Measurements from ENCODE around the gene SAP25.
"Not testable (repeated sequence)": the region's sequence is repeated elsewhere in the genome, so short reads cannot be mapped to it uniquely, and the experiment has no call there.

SAP25 gene

GRCh38 chr7:100568176-100568895 lies 5.4 kb downstream of the SAP25 start:
- H3K27ac ChIP-seq = peak overlapping the region; percentile 74
- TF ChIP-seq, protein P1, sequence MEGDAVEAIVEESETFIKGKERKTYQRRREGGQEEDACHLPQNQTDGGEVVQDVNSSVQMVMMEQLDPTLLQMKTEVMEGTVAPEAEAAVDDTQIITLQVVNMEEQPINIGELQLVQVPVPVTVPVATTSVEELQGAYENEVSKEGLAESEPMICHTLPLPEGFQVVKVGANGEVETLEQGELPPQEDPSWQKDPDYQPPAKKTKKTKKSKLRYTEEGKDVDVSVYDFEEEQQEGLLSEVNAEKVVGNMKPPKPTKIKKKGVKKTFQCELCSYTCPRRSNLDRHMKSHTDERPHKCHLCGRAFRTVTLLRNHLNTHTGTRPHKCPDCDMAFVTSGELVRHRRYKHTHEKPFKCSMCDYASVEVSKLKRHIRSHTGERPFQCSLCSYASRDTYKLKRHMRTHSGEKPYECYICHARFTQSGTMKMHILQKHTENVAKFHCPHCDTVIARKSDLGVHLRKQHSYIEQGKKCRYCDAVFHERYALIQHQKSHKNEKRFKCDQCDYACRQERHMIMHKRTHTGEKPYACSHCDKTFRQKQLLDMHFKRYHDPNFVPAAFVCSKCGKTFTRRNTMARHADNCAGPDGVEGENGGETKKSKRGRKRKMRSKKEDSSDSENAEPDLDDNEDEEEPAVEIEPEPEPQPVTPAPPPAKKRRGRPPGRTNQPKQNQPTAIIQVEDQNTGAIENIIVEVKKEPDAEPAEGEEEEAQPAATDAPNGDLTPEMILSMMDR (IDR thresholded peaks at IDR 0.05) = no peak
- TF ChIP-seq ZFX (IDR thresholded peaks at IDR 0.05; ENCODE audit: borderline replicate concordance) = no peak

DNA sequence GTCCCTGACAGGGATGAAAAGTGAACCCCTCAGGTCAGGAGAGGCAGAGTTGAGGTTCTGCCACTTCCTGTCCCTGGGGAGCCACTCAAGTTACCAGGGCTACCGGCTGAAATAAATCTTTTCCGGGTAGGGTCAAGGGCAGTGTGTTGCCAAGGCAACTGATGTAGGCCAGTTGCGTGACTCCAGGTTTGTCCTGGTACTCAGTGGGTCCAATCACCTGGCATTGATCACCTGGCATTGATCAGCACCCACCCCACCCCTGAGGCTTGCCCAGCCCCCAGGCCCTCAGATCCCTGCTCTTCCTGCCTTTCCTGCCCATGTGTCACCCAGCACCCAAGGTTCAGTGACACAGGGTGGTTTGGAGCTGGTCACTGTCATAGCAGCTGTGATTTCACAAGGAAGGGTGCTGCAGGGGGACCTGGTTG lies 5.9 kb downstream of the SAP25 start:
- peak overlapping the region; percentile 74 for H3K27ac ChIP-seq
- no peak for TF ChIP-seq ZFX (IDR thresholded peaks at IDR 0.05; ENCODE audit: borderline replicate concordance)
- TF ChIP-seq, protein P1 (IDR thresholded peaks at IDR 0.05) = no peak

DNA sequence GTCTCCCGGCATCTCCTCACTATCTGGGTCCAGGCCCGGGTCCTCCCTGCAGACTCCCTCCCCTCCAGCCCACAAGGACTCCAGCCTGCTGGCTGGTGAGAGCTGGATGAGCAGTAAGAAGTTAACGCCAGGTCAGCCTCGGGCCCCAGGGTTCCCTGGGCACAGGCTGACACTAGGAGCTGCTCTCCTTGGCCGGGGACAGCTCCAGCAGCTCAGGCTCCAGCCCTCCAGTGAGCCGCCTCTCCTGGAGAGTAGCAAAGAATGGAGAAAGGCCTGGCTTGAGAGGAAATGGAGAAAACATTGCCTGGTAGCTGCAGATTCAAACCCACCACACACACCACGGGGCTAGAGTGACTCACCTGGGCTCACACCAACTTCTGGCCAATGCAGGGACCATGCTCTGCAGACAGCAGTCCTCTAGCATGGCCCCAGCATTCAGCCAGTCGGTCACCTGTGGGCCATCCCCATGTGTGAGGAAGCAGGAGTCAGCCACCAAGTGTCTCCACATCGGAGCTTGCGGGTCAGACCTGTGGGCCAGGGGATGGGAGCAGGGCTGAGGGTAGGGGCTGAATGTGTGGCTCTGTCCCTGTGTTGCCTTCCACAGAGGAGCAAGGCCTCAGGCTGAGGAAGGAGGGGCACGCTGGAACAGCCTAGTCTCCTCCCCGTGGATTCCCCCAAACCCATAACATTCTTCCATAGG lies 6.5 kb downstream of the SAP25 start:
- TF ChIP-seq, protein P1 (IDR thresholded peaks at IDR 0.05) = no peak
- TF ChIP-seq ZFX (IDR thresholded peaks at IDR 0.05; ENCODE audit: borderline replicate concordance) = no peak
- H3K27ac ChIP-seq = peak overlapping the region; percentile 74

DNA sequence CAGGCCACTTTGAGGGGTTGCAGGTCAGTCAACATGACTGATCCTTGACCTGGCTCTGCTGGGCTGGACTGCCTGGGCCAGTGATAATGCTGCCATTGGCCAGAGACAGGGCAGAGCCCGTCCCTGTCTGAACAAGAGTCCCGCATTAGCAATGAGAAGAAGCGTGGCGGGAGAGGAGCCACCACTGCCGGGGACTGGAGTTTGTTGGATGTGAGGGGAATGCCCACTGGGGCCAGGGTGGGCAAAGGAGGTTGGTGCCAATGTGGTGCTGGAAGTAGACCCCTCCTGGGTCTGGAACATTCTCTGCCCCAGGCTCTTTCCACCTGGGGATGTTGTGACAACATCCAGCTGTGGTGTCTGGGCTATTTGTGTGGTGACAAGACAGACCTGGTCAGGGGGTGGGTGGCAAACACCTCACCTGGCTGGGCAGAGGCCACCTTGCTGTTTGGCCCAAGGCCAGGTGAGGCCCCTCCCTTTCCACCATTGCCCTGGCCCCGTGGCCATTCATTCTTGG lies 7.6 kb downstream of the SAP25 start:
- H3K27ac ChIP-seq = peak overlapping the region; percentile 74
- TF ChIP-seq, protein P1 (IDR thresholded peaks at IDR 0.05) = no peak
- TF ChIP-seq ZFX (IDR thresholded peaks at IDR 0.05; ENCODE audit: borderline replicate concordance) = no peak

GRCh38 chr7:100565133-100565571 lies 8.5 kb downstream of the SAP25 start:
- no peak for TF ChIP-seq ZFX (IDR thresholded peaks at IDR 0.05; ENCODE audit: borderline replicate concordance)
- TF ChIP-seq, protein P1 (IDR thresholded peaks at IDR 0.05) = no peak
- no peak overlapping the region for H3K27ac ChIP-seq

GRCh38 chr7:100564405-100564804 lies 9.3 kb downstream of the SAP25 start:
- not testable (repeated sequence) for H3K27ac ChIP-seq

- TF ChIP-seq, protein P1 (IDR thresholded peaks at IDR 0.05) = peak; percentile 98
- no peak for TF ChIP-seq ZFX (IDR thresholded peaks at IDR 0.05; ENCODE audit: borderline replicate concordance)
These were observed 9.8 kb downstream of the SAP25 start for GRCh38 chr7:100563809-100564400.

More at GRCh38 chr7:100563809-100564400, 9.8 kb downstream of the SAP25 start:
- no peak overlapping the region for H3K27ac ChIP-seq
